Fibroblast of skin of abdomen (primary cell): ENCODE results near the gene OCRL.

Experiments used
- DNase-seq: peaks from one replicate; pipeline ENCODE4 v3.0.0-alpha.2; 2013

Gene OCRL

GRCh38 chrX:129585691-129586090, 45.6 kb downstream of the OCRL start:
- peak; percentile 45 for DNase-seq

GRCh38 chrX:129586446-129586845, 46.4 kb downstream of the OCRL start:
- no peak for DNase-seq

- no peak for DNase-seq
These were observed 50.5 kb downstream of the OCRL start for GRCh38 chrX:129590596-129590995.

GRCh38 chrX:129593137-129593536, 53.1 kb downstream of the OCRL start:
- DNase-seq: no peak

- DNase-seq: no peak
These were observed 54.7 kb downstream of the OCRL start for GRCh38 chrX:129594781-129595180.

GRCh38 chrX:129596077-129596476, 56.0 kb downstream of the OCRL start:
- DNase-seq: no peak

GRCh38 chrX:129597905-129598304, 57.8 kb downstream of the OCRL start:
- DNase-seq: no peak

GRCh38 chrX:129599499-129599898, 59.4 kb downstream of the OCRL start:
- no peak for DNase-seq

GRCh38 chrX:129599996-129600395, 59.9 kb downstream of the OCRL start:
- DNase-seq: no peak

- no peak for DNase-seq
These were observed 60.9 kb downstream of the OCRL start for GRCh38 chrX:129600981-129601424.

GRCh38 chrX:129606918-129607317, 66.9 kb downstream of the OCRL start:
- DNase-seq: peak; percentile 34

- DNase-seq: no peak
These were observed 68.4 kb downstream of the OCRL start for GRCh38 chrX:129608496-129608895.

- DNase-seq: no peak
These were observed 69.3 kb downstream of the OCRL start for GRCh38 chrX:129609395-129609794.

- DNase-seq: no peak
These were observed 72.3 kb downstream of the OCRL start for GRCh38 chrX:129612396-129612795.

- no peak for DNase-seq
These were observed 73.5 kb downstream of the OCRL start for GRCh38 chrX:129613596-129613995.

GRCh38 chrX:129614481-129615255, 74.6 kb downstream of the OCRL start:
- no peak for DNase-seq

GRCh38 chrX:129617420-129617819, 77.4 kb downstream of the OCRL start:
- DNase-seq: no peak

GRCh38 chrX:129618997-129619396, 78.9 kb downstream of the OCRL start:
- no peak for DNase-seq

GRCh38 chrX:129622757-129623301, 82.8 kb downstream of the OCRL start:
- peak; percentile 88 for DNase-seq

GRCh38 chrX:129626026-129626425, 86.0 kb downstream of the OCRL start:
- DNase-seq: peak; percentile 48

- DNase-seq: no peak
These were observed 89.8 kb downstream of the OCRL start for GRCh38 chrX:129629837-129630236.

GRCh38 chrX:129631849-129632248, 91.8 kb downstream of the OCRL start:
- no peak for DNase-seq

- DNase-seq: peak; percentile 21
These were observed 92.4 kb downstream of the OCRL start for GRCh38 chrX:129632443-129632842.

GRCh38 chrX:129634541-129634940, 94.5 kb downstream of the OCRL start:
- no peak for DNase-seq
